Activated T-cell treated with anti-CD3 and anti-CD28 coated beads, Interleukin-2, amount 50 U/mL, for 4 hours (primary cell): ENCODE results near the gene NDRG2. TPM values are rescaled to one million over a fixed set of nuclear protein-coding genes. Genes with fewer than 3 reads are reported as not detected.
"Not testable (repeated sequence)": the region's sequence is repeated elsewhere in the genome, so short reads cannot be mapped to it uniquely, and the experiment has no call there.

Source experiments
- ATAC-seq, 2 donors: fragments of 200-7000 bp; cut with Tn5 transposase; one replicate each; pipeline ENCODE4 v1.10.0; 2021
- DNase-seq: peaks from one replicate; pipeline ENCODE4 v3.0.0-alpha.2; 2020
- H3K27me3 Mint-ChIP-seq: one replicate; pipeline ENCODE4 v1.8.0; 2021; ENCODE audit warnings: low read depth, mixed read lengths
- H3K36me3 Mint-ChIP-seq: one replicate; pipeline ENCODE4 v1.8.0; 2022; ENCODE audit warnings: mixed read lengths; ENCODE audit not compliant: insufficient read depth
- H3K4me1 Mint-ChIP-seq: one replicate; pipeline ENCODE4 v1.8.0; 2021; ENCODE audit warnings: low read depth, mixed read lengths
- H3K4me3 Mint-ChIP-seq: one replicate; pipeline ENCODE4 v1.8.0; 2021; ENCODE audit warnings: mild to moderate bottlenecking, moderate library complexity, mixed read lengths
- H3K9me3 Mint-ChIP-seq: one replicate; pipeline ENCODE4 v1.8.0; 2021; ENCODE audit warnings: mixed read lengths
- total RNA-seq, 3 donors: library from RNA; stranded (reverse); gene quantifications; one replicate each; pipeline ENCODE4 v1.2.1, GENCODE V29; 2021

Gene NDRG2
- total RNA-seq, 3 donors from 2014 or later, result 2.8 to 5.3 (median 3.5) TPM

DNA sequence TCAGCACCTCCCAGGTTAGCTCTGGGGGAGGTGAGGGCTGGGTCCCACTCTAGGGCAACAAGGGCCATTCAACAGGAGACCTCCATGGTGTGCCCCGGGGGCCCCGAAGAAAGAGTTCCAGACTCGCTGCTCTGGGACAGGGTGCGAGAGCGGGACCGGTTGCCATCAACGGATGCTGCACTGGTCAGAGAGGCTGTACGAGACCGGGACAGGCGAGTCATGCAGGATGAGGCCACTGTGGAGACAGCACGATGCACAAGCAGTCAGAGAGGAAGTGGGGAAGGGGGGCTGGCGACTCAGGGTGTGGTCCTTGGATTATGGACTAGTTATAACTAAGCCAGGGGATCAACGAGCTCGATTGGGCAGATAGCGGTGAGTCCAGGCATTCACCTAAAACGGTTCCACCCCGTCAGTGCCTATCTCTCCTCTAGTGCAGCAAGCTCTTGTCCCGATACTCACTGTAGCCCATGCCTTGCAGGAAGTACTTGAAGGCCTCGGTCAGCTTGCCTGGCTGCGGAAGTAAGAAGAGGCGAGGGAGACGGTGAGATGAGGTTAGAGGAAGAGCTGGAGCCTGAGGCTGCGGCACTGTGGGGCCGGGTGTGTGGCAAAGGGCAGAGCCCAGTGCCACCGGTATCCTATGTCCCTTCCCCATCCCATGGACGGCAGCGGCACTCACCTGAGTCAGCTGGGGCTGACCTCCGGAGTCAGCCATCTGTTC lies 7.2 kb downstream of the NDRG2 start:
- ATAC-seq (no peak), DNase-seq (no peak)
- peaks cover 7% of the 10 kb centered on the region for H3K27me3 Mint-ChIP-seq
- peaks cover under 1% of the 10 kb centered on the region for H3K4me1 Mint-ChIP-seq
- H3K4me3 Mint-ChIP-seq, result no peak overlapping the region
- peaks cover 12% of the 10 kb centered on the region for H3K36me3 Mint-ChIP-seq
- H3K9me3 Mint-ChIP-seq, result no peaks in the 10 kb centered on the region

DNA sequence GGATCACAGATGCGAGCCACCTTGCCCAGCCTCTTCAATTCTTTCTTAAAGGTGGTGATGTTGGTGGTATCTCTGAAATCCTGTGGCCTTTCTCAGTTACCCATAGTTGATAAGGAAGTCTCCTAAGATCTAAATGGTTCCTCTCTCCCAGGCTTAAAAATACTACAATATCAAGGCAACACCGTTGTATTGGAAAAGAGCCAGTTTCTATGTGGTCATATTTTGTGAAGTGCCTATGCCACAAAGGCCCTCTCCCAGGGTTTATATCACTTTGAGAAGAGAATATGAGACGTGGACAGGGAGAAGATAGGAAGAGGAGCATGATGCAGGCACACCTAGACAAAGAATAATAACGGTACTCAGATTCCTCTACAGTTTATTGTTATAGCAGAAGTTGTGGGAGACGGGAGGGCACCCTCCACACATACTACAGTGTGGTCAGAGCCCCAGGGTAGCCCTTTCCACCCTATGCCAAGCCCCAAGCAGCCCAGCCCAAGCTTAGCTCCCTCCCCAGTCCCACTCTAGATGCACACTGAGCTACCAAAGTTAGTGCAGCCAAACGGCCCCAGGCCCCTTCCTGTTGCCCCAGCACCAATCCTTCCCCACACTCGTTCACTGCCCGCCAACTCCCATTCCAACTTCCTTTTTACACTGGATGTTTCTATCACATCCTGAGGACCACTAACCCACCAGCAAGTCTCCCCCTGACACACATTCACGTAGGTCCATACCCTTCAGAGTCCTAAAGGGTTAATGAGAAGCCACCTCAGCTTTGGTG lies 8.3 kb downstream of the NDRG2 start:
- Mint-ChIP-seq H3K27me3 (peaks cover 13% of the 10 kb centered on the region), H3K36me3 (peaks cover 12% of the 10 kb centered on the region), H3K4me3 (no peak overlapping the region), H3K9me3 (no peaks in the 10 kb centered on the region), H3K4me1 (no peaks in the 10 kb centered on the region)
- no peak for ATAC-seq
- DNase-seq, result no peak

GRCh38 chr14:21015312-21015711 lies 9.5 kb downstream of the NDRG2 start:
- Mint-ChIP-seq H3K27me3 (peaks cover 15% of the 10 kb centered on the region), H3K36me3 (peaks cover 10% of the 10 kb centered on the region), H3K4me1 (no peaks in the 10 kb centered on the region), H3K9me3 (no peaks in the 10 kb centered on the region), H3K4me3 (no peak overlapping the region)
- DNase-seq (no peak), ATAC-seq (no peak)

DNA sequence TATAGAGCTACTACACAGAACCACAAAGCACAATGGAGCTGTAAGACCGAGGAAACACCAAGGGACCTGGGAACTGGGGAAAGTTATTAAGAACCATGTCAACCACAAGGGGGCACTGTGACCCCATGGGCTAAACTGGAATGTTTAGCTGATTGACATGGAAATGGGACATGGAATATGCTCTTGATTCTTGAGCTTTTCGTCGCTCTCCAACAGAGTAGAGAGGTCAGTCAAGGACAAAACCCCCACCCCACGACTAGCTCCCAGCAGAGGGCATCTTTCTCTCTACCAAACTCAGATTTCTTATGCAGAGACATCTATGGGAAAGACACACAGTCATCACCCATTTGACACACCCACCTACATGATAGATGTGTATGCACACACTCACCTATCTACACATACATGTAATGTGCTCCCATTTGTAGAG lies 10.1 kb downstream of the NDRG2 start:
- Mint-ChIP-seq H3K27me3 (peaks cover 15% of the 10 kb centered on the region), H3K4me1 (no peaks in the 10 kb centered on the region), H3K9me3 (no peaks in the 10 kb centered on the region), H3K4me3 (no peak overlapping the region), H3K36me3 (peaks cover 10% of the 10 kb centered on the region)
- peak; percentile 75 to 81 for ATAC-seq
- peak; percentile 82 for DNase-seq

- no peaks in the 10 kb centered on the region for H3K9me3 Mint-ChIP-seq
- peaks cover 15% of the 10 kb centered on the region for H3K27me3 Mint-ChIP-seq
- no peak for DNase-seq
- no peak overlapping the region for H3K4me3 Mint-ChIP-seq
- no peaks in the 10 kb centered on the region for H3K36me3 Mint-ChIP-seq
- ATAC-seq, result no peak
- H3K4me1 Mint-ChIP-seq, result no peaks in the 10 kb centered on the region
These were observed 13.7 kb downstream of the NDRG2 start for GRCh38 chr14:21011136-21011535.

DNA sequence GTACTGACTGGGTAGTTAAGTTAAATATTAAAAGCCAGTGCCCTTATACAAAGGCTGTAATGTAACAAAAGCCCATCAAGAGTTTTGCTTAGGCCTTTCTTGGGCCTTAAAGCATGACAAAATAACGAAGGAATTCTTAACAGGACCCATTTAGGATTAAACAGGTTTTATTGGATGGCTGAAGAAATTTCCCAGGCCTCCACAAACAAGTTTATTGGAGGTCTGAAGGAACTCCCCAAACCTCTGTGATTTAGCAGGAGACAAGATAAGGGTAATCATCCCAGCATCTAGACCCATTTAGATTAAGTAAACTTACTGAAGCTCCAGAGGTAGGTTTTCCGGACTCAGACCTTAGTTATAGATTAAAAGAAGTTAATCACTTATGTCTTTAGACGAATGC lies 15.1 kb downstream of the NDRG2 start:
- ATAC-seq, H3K9me3 Mint-ChIP-seq, H3K36me3 Mint-ChIP-seq, H3K4me3 Mint-ChIP-seq, DNase-seq, H3K4me1 Mint-ChIP-seq: not testable (repeated sequence)
- peaks cover 15% of the 10 kb centered on the region for H3K27me3 Mint-ChIP-seq

- ATAC-seq (no peak), DNase-seq (no peak)
- H3K36me3 Mint-ChIP-seq, result no peaks in the 10 kb centered on the region
- no peaks in the 10 kb centered on the region for H3K27me3 Mint-ChIP-seq
- no peaks in the 10 kb centered on the region for H3K4me1 Mint-ChIP-seq
- no peak overlapping the region for H3K4me3 Mint-ChIP-seq
- no peaks in the 10 kb centered on the region for H3K9me3 Mint-ChIP-seq
These were observed 21.0 kb downstream of the NDRG2 start for GRCh38 chr14:21003788-21004346.

GRCh38 chr14:21001218-21001617 lies 23.6 kb downstream of the NDRG2 start:
- peaks cover 7% of the 10 kb centered on the region for H3K36me3 Mint-ChIP-seq
- H3K4me1 Mint-ChIP-seq, result peaks cover 10% of the 10 kb centered on the region
- DNase-seq, result no peak
- ATAC-seq, result no peak
- H3K4me3 Mint-ChIP-seq, result no peak overlapping the region
- no peaks in the 10 kb centered on the region for H3K27me3 Mint-ChIP-seq
- no peaks in the 10 kb centered on the region for H3K9me3 Mint-ChIP-seq

DNA sequence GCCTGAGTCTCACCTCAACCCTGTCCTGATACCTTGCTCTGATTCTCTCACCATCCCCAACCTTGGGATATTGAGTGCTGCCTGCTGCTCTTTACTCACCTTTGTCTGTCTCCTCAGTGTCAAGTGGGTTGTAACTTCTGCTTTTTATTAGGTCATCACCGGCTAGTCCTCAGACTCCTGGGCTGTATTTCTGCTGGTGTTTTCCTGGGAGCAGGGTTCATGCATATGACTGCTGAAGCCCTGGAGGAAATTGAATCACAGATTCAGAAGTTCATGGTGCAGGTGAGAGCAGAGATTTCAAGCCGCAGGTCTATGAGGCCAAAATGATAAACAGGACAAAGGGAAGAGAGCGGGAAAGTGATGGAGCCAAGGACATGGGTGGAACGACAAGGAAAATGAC lies 25.3 kb downstream of the NDRG2 start:
- ATAC-seq, result no peak
- H3K9me3 Mint-ChIP-seq, result no peaks in the 10 kb centered on the region

GRCh38 chr14:20998674-20999366 lies 26.0 kb downstream of the NDRG2 start, which contains the start of gene SLC39A2:
SLC39A2 (plus strand) TSS chr14:20999293; CDS start chr14:20999447, 154 bp downstream.
- no peak within 1 kb of the TSS for H3K4me3 Mint-ChIP-seq
- no peak for DNase-seq
- H3K27me3 Mint-ChIP-seq, result no peaks in the 10 kb centered on the region
- no peaks in the 10 kb centered on the region for H3K9me3 Mint-ChIP-seq
- no peak for ATAC-seq
- H3K36me3 Mint-ChIP-seq, result peaks cover 26% of the 10 kb centered on the region
- H3K4me1 Mint-ChIP-seq, result peaks cover 12% of the 10 kb centered on the region

More for the DNA sequence above, 25.3 kb downstream of the NDRG2 start:
- no peak overlapping the region for H3K4me3 Mint-ChIP-seq
- no peaks in the 10 kb centered on the region for H3K27me3 Mint-ChIP-seq
- H3K4me1 Mint-ChIP-seq, result peaks cover 12% of the 10 kb centered on the region
- H3K36me3 Mint-ChIP-seq, result peaks cover 20% of the 10 kb centered on the region
- no peak for DNase-seq

DNA sequence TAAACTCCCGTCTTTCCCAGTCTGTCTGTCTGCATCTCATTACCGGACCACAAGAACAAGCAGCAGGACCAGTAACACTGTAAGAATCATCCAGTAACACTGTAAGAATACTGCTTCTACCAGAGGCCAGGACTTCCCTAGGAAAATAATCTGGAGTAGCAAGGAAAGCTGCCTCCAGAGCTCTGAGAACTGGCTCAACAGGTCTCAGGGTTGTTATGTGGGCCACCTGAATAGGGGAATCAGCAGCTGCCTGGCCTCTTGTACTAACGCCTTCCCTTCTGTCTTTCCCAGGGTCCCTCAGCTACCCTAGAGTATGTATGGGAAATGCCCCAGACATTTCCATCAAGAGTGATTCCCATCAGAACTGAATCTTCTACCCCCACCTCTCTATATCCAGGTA lies 26.7 kb downstream of the NDRG2 start:
- peaks cover 12% of the 10 kb centered on the region for H3K4me1 Mint-ChIP-seq
- H3K36me3 Mint-ChIP-seq, result peaks cover 29% of the 10 kb centered on the region
- no peak for DNase-seq
- ATAC-seq, result no peak
- H3K9me3 Mint-ChIP-seq, result no peaks in the 10 kb centered on the region
- no peaks in the 10 kb centered on the region for H3K27me3 Mint-ChIP-seq
- H3K4me3 Mint-ChIP-seq, result no peak overlapping the region

DNA sequence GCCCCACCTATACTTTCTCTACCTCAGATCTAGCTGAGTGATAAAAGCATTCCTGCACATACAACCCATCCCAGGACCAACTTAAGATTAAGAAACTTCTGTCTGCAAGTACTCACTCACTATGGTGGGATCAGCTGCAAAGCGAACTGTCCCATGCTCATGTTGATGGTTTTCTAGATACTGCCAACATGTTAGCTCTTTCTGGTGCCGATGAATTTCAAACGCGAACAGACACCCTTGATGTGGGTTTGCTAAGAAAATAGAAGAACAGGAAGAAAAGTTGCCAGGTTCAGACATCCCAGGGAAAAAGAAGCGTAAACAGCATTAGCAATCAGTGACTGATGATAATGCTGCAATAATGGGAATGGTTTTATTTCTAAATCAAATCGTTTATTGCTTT lies 27.3 kb downstream of the NDRG2 start:
- Mint-ChIP-seq H3K36me3 (peaks cover 34% of the 10 kb centered on the region), H3K9me3 (no peaks in the 10 kb centered on the region), H3K27me3 (no peaks in the 10 kb centered on the region), H3K4me1 (peaks cover 12% of the 10 kb centered on the region), H3K4me3 (no peak overlapping the region)
- no peak for ATAC-seq
- DNase-seq, result no peak

DNA sequence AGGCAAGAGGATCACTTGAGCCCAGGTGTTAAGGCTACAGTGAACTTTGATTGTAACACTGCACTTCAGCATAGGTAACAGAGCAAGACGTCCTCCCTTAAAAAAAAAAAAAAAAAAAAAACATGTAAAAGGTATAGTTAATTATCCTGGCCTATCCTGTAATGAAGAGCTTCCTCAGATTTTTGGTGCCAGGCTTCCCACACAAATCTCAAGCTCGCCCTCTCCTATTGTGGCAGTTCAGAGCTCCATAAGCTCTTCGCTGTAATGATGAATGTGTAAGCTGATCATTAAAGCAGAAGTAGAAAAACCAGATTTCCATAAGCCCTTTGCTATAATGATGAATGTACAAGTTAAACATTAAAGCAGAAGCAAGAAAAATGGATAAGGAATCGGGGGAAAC lies 27.7 kb downstream of the NDRG2 start:
- no peak for ATAC-seq
- H3K4me3 Mint-ChIP-seq, result no peak overlapping the region
- H3K9me3 Mint-ChIP-seq, result no peaks in the 10 kb centered on the region
- peaks cover 36% of the 10 kb centered on the region for H3K36me3 Mint-ChIP-seq
- DNase-seq, result no peak
- H3K27me3 Mint-ChIP-seq, result no peaks in the 10 kb centered on the region
- H3K4me1 Mint-ChIP-seq, result peaks cover 13% of the 10 kb centered on the region

GRCh38 chr14:20996521-20996920 lies 28.3 kb downstream of the NDRG2 start:
- H3K4me1 Mint-ChIP-seq, result peaks cover 19% of the 10 kb centered on the region
- no peak for DNase-seq
- no peaks in the 10 kb centered on the region for H3K27me3 Mint-ChIP-seq
- H3K36me3 Mint-ChIP-seq, result peaks cover 40% of the 10 kb centered on the region
- H3K4me3 Mint-ChIP-seq, result no peak overlapping the region
- no peak for ATAC-seq
- H3K9me3 Mint-ChIP-seq, result no peaks in the 10 kb centered on the region
